HG03045 (cell line): ENCODE data around the gene TDRD9.
"Not testable (repeated sequence)": the region's sequence is repeated elsewhere in the genome, so short reads cannot be mapped to it uniquely, and the experiment has no call there.

Experiments used
- ATAC-seq: cut with Tn5 transposase; IDR thresholded peaks from one replicate; pipeline ENCODE4 v1.9.1; 2021; ENCODE audit warnings: mild to moderate bottlenecking, moderate library complexity; ENCODE audit not compliant: unreplicated experiment

The TDRD9 gene

DNA sequence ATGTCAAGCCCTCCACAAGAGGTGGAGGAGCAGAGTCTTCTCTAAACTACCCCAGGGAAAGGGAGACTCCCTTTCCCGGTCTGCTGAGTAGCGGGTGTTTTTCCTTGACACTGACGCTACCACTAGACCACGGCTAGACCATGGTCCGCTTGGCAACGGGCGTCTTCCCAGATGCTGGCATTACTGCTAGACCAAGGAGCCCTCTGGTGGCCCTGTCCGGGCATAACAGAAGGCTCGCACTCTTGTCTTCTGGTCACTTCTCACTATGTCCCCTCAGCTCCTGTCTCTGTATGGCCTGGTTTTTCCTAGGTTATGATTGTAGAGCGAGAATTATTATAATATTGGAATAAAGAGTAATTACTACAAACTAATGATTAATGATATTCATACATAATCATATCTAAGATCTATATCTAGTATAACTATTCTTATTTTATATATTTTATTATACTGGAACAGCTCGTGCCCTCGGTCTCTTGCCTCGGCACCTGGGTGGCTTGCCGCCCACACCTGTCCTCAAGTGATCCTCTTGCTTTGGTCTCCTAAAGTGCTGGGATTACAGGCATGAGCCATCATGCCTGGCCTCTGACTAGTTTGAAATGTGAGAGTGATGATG, 52.5 kb downstream of the TDRD9 start:
- not testable (repeated sequence) for ATAC-seq

DNA sequence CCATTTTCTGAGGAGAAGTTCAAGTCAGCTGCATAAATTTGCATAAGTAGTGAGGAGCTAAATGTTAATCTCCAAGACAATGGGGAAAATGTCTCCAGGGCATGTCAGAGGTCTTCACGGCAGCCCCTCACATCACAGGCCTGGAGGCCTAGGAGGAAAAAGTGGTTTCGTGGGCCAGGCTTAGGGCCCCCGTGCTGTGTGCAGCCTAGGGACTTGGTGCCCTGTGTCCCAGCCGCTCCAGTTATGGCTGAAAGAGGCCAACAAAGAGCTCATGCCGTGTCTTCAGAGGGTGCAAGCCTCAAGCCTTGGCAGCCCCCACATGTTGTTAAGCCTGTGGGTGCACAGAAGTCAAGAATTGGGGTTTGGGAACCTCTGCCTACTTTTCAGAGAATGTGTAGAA, 55.9 kb downstream of the TDRD9 start:
- ATAC-seq, result no peak

DNA sequence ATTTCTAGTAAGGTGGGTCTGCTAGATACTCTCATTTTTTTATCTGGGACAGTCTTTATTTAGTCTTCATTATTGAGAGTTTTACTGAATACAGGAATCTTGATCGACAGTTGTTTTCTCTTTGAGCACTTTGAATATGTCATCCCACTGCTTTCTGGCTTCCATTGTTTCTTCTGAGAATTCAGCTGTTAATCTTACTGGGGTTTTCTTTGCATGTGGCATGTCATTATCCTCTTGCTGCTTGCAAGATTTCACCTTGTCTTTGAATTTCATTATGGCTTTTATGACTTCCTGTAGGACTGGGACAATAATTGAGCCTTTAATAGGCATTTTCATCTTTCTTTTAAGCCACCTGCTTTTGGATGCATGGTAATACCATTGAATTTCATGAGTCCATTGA, 60.8 kb downstream of the TDRD9 start:
- ATAC-seq, result no peak

DNA sequence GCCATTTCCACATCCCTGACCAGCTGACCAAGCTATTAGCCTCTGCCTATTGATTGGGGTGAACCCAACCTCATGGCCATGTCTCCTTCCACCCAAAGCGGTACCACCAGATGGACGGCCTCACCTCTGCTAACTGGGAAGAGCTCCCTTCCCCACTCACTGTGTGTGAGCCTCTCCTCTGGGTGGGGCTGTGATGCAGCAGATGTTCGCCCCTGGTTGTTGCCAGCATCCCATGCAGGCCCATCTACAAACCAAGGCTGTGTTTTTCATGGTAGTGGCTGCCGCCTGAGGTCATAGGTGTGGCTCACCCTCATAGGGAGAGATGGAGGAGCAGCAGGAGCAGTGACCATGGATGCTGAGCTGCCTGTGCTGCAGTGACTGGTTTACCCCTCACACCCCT, 61.7 kb downstream of the TDRD9 start:
- ATAC-seq, result no peak

DNA sequence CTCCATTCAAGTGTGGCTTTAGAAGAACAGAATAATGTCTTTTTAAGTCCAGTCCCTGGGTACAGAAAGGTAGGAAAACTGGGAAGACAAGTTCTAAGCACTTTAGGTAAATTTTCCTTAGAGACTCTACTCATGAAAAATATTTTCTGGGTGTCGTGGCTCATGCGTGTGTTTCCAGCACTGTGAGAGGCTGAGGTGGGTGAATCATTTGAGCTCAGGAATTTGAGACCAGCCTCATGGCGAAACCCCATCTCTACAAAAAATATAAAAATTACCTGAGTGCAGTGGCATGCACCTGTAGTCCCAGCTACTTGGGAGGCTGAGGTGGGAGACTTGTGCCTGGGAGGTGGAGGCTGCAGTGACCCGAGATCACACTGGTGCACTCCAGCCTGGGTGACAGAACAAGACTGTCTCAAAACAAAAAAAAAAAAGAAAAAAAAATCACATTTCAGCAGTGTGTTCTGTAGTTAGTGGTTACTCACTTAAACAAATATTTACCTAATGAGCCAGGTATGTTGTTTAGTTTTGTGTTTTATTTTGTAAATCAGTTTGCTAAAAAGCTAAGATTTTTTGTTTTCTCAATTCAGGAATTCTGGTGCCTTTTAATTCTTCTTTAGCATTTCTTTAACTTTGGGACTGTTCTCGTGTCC, 66.4 kb downstream of the TDRD9 start:
- ATAC-seq, result no peak

DNA sequence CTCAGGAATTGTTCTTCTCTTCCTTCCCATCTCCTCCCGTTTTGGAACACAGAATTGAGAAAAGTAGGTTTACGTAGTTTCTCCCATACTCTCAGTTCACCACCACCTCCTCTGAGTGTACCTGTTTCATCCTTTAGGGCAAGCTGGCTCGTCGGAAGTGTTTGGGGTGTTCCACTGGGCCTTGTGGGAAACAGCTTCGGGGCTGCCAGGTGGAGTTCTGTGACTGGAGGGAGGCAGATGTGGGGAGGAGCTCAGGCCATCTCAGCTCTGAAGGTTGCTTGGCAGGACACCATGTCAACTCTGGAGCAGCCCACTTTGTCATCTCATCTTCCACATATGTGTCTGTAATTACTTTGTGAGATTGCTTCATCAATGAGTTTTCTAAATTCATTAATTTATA, 67.6 kb downstream of the TDRD9 start:
- no peak for ATAC-seq

DNA sequence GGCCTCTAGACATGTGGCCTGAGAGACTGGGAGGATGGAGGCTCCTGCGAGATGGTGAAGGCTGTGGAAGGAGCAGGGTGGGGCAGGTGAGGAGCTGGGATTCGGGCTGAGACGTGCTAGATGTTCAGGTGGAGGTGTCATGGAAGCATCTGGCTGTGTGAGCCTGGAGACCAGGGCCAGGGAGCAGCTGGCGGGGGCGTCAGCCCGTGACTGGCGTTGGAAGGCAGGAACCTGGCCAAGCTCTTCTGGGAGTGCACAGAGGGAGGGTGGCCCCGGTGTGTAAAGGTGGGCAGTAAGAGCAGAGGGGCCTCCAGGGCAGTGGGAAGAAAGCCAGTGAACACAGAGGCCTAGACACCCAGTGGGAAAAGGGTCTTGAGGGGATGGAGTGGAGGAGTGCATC, 69.1 kb downstream of the TDRD9 start:
- ATAC-seq, result no peak

DNA sequence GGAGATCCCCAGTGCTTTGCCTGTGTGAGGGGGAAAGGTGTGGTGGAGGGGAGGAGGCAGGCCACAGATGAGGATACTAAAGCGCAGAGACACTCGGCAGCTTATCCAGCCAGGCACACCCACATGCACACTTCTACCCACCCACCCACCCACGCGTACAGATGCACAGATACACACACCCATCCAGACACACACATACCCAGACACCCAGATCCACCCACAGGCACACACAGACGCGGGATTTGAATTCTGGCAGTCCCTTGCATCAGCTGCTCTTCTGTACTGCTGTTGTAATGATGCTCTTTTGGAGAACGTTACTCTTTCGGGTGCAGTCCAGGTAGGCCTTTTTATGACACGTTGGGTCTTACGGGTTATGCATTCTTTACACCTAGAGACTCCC, 69.8 kb downstream of the TDRD9 start:
- ATAC-seq, result no peak

DNA sequence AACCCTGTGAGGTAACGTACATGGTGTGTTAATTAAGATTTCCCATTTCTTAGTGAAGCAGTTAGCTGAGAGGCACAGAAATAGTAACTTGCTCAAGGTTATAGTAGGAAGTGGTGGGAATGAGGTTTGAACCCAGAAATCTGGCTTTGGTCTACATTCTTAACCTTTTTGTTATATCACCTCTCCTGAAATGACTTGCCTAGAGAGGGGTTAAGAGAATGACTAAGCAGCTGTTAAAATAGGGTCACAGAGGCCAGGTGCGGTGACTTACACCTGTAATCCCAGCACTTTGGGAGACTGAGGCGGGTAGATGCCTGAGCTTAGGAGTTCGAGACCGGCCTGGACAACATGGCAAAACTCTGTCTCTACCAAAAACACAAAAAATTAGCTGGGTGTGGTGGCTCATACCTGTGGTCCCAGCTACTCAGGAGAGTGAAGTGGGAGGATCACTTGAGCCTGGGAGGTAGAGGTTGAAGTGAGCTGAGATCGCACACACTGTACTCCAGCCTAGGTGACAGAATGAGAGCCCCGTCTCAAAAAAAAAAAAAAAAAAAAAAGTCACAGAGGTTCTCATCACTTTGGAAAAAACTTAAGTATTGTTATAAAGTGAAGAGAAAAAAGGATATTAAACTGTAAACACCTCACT, 71.7 kb downstream of the TDRD9 start:
- no peak for ATAC-seq

DNA sequence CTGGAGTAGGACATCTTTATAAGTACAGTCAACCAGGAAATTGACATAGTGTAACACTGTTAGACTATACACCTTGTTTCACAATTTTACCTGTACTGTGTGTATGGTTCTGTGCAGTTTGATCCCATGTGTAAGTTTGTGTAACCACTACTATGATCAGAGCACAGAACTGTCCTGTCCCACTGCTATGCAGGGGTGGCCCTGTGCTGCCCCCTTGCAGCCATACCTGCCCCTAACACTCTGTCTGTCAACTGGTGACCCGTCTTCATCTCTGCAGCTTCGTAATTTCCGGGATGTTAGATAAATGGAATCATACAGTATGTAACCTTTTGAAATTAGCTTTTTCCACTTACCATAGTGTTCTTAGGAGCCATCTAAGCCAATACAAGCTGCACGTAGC, 72.7 kb downstream of the TDRD9 start:
- ATAC-seq, result no peak

DNA sequence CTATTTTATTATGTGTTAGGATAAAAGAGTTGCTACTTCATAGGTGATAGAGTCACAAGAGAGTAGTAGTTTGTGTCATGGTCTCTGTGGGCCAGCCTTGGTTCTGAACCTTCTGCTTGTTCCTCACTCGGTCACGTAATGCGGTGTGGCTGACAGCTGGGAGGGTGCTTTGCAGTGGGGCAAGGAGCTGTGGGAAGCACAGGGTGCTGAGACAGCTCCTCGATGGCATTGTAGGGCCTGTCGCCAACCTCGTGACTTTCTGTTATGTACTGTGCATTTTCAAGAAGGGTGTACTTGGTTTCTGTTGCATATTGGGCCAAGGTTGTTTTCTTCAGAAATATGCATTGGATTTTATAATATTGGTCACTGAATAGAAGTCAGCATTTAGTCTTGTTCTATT, 75.4 kb downstream of the TDRD9 start:
- no peak for ATAC-seq

DNA sequence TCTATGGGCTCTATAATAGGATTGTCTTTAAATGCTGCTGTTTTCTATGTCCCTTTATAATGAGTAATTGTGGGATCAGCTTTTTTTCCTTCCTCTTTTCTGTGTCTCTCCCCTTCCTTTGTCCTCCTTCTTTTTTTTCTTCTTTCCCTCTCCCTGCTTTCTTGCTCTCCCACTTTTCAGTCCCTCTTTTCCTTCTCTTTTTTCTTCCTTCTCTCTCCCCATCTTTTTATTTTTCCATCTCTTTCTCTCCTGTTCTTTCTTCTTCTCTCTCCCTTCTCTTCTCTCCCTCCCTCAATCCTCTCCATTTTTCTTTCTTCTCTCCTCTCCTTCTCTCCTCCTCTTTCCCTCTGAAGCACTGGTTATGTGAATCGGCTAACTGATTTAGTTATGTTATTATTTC, 76.6 kb downstream of the TDRD9 start:
- no peak for ATAC-seq

DNA sequence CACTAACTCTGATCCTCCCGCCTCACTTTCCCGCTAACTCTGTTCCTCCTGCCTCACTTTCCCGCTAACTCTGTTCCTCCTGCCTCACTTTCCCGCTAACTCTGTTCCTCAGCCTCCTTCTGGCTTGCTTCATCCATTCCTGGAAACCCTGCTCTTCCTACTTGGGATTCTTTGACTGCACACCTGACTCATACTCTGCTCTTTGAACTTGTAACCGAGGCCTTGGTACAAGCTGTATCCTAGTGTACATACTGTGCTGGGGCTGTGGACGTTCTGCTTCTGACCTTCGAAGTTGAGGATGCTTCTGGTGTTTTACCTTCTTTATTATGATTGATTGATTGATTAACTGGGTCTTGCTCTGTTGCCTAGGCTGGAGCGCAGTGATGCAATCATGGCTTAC, 77.2 kb downstream of the TDRD9 start:
- no peak for ATAC-seq

DNA sequence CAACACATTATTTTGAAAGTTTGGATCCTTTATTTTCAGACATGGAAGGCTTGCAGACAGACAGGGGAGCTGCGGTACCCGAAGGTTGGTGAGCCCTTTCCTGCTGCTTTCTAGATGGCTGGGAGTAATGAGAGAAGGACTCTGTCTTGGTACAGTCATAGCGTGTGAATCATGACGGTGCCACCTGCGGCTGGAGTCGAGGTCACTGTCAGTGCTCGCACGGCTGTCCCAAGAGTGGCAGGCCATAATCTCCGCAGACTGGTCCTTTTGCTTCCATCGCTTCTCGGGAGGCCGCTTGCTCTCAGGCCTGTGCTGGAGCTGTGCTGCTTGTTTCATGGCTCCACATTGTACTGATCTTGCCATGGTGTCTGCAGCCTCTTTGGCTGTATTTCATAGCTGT, 78.9 kb downstream of the TDRD9 start:
- ATAC-seq, result no peak

DNA sequence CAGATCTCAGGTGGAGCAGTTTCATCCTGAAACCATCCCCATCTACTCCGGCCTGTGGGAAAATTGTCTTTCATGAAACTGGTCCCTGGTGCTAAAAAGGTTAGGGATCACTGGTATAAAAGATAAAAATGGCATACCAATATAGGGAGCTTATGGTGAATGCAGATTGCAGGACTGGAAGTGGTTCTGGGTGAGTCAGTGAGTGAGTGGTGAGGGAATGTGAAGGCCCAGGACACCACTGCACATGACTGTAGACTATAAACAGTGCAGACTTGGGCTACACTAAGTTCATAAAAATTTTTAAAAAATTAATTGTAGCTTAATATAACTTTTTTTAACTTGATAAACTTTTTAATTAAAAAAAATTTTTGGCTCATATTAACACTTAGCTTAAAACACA, 81.0 kb downstream of the TDRD9 start:
- ATAC-seq, result no peak

DNA sequence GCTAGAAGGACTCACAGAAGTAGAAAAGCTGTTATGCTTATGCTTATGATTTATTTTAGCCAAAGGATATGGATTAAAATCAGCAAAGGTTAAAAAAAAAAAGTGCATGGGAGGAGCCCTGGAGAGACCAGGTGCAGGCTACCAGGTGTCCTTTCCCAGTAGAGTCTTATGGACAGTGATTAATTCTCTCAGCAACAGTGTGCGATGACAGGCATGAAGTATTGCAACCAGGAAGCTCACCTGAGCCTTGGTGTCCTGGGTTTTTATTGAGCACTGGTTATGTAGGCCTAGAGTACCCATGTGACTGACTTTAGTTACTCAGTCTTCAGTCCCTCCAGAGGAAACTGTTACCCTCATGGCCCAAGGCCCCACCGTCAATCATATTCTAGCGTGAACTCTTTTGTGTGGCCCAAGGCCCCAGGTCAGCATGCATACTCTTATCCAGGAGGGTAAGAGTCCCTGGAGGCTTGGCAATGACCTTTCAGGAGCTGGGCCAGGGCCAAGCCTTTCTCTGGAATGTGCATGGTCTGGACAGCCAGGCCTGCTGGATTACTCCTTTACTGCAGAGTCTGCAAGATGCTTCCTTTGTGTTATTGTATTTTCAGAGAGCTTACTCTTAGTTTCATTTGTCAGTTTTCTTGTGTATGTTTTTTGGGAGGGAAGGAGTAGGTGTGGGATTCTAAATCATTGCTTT, 83.7 kb downstream of the TDRD9 start:
- no peak for ATAC-seq

DNA sequence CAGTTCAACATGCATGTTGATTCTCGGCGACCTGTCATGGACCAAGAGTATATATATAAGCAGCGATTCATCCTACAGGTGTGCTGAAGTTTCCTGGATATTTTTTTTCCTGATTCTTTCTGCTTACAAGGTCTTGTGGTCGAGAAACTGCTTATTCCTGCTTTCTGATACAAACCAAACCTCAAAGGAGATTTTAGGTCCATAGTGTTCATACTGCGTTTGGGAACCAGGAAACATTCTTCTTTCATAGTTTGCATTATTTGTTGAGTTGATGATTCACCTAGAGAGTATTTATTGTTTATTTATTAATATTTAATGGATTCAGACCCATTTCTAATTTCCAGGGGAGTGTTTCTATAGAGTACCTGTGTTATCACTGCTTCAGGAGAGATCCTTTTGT, 86.5 kb downstream of the TDRD9 start:
- ATAC-seq, result no peak

DNA sequence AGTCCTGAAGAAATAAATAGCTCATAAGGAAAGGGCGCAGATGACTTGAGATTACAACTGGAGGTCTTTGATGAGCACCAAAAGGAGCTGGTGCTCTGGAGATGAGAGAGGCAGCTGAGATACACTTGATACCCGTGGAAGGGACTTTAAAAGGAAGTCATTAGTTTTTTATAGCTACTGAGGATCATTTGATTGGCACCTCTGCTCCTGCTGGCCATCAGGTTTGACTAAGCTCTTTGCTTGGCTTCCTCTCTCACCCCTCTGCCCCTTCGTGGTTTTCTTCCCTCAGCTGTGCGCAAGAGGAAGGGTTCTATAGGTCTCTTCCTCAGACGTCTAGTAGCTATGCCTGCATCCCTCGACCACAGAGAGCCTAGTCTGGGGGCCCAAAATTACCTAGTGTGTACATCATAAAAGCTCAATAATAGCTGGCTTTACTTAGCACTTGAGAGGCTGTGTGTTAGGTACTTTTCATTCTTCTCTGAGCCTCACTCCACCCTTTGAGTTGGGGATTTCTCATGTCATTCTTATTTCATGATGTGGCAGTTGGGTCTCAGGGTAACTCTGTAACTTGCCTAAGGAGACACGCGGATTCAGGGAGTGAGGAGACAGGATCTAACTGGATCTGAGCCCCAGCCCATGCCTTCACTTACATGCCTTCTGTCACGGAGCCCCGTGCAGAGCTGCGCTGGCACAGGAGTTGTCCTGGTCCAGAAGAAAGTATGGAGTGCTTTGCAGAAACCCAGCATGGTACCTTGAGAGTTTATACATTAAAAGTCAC, 88.8 kb downstream of the TDRD9 start:
- ATAC-seq, result no peak

DNA sequence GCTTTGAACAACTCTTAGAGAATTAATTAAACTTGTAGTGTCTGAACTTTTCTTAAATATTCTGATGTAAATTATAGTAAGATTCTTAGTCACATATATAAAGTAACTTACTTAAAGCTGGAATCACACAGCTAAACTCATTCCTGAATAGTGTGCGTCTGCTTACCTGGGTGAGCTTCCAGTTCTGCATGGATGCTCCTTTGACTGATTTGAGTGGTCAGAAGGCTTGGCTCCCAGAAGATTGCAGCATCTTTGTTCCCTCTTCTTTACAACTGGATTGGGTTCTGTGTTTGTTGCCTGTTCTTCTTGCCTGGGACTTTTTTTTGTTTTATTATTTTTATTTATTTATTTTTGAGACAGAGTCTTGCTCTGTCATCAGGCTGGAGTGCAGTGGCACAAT, 90.8 kb downstream of the TDRD9 start:
- ATAC-seq, result no peak

DNA sequence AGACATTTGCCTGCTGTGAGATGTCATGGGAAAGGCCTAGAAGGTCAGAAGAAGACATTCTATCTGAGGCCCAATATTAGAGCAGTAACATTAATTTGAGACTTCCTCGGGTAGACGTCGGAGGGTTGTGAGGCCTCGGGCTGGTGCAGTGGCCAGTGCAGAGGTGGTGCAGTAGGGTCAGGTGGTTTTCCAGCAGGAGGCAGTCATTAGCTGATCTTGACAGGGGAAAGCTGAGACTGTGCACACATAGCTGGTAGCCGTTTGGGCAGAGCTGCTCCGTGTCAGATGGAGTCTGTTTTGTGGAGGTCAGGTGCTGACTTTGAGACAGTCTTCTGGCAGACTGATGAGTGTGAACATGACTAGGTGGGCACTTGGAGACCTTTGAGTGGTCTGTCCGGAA, 91.5 kb downstream of the TDRD9 start:
- ATAC-seq, result no peak

DNA sequence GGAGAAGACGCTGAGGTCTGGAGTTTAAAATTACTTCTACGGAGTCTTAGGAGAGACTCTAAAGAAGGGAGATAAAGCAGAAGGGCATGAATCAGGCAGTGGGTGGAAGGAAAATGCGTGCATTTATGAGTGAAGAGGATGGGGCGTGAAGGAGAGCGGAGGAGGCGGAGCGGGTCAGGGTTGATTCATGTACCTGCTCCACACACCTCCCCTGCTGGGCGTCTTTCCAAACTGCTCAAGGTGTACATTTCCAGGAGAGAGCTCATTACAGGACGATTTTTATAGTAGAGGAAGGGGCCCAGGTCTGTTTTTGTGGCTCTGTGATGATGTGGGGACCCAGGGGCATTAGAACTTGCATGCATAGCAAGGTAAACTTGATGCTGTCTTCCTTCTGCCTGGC, 92.2 kb downstream of the TDRD9 start:
- no peak for ATAC-seq
